ENCODE measurements around the gene UBA3.

The UBA3 gene

DNA sequence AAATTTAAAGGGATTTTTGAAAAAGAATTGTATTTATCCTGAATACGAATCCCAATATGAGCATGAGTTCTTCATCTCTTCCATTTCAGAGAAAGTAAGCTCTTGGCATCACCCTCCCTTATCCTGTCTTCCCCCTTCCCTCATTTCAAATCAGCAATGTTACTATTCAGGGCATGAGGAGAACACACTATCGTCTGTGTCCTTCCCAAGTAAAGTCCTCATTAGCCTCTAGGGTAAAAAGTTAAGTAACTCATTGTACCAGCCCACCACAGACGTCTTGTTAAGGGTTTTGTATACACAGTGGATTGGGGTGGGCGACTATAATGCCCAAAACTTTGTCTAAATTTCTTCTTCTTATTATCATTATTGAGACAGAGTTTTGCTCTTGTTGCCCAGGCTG is 19.4 kb upstream of the UBA3 start:
- no peak for DNase-seq (ENCODE audit: low read depth in 2 of 2)

DNA sequence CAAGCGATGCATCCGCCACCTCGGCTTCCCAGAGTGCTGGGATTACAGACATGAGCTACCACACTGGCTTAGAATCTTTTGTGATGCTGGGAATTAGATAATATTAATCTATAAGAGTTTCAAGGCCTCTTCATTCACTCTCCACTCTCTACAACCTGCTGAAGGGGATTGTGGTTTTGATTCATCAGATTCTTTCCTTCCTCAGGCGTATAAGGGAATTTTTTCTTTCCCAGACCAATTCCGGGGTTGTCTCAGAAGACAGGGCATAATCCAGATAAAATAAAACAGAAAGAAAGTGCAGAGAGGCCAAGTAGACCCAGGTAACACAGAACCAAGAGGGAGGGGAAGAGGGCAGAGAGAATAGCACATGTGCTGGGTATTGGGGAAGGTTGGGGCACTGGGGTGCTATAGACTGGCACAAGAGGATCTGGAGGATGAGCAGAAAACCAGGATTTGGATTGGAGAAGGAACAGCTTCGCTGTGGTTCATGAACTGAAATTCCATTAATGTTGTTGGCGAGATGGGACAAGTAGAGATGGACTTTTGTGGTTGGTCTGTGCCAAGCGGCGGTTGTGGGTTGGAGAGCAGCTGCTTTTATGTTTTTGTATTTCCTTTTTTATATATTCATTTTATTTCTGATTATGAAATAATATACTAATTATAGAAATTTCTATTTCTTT is 17.4 kb upstream of the UBA3 start:
- DNase-seq (ENCODE audit: low read depth in 2 of 2) = no peak

DNA sequence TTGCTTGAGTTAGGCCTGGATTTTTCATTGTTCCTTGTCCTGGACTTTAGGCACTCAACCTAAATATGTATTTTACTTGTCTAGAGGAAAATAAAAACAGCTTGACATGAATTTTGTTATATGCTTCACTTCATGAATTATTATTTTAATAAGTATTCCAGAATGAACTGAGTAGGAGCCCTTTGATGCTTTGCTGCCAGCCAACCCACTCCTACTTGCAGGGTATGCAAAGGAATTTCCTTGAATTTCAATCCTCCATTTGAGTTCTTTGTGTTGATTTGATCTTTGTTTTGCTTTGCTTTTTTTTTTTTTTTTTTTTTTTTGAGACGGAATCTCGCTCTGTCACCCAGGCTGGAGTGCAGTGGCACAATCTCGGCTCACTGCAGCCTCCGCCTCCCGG is 16.1 kb upstream of the UBA3 start:
- DNase-seq (ENCODE audit: low read depth in 2 of 2) = no peak

DNA sequence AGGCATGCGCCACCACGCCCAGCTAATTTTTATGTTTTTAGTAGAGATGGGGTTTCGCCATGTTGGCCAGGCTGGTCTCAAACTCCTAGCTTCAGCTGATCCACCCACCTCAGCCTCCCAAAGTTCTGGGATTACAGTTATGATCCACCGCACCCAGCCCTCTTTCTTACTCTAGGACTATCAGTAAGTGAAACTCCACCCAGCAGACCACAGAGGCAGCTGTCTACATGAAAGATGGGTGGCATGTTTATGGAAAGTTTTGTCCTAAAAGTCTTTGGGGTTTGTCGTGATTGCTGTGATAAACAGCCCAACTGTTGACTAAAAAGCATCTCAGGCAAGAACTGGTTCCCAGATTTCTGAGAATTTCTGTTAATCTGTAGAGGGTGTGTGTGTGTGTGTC is 15.5 kb upstream of the UBA3 start:
- DNase-seq (ENCODE audit: low read depth in 2 of 2) = no peak

DNA sequence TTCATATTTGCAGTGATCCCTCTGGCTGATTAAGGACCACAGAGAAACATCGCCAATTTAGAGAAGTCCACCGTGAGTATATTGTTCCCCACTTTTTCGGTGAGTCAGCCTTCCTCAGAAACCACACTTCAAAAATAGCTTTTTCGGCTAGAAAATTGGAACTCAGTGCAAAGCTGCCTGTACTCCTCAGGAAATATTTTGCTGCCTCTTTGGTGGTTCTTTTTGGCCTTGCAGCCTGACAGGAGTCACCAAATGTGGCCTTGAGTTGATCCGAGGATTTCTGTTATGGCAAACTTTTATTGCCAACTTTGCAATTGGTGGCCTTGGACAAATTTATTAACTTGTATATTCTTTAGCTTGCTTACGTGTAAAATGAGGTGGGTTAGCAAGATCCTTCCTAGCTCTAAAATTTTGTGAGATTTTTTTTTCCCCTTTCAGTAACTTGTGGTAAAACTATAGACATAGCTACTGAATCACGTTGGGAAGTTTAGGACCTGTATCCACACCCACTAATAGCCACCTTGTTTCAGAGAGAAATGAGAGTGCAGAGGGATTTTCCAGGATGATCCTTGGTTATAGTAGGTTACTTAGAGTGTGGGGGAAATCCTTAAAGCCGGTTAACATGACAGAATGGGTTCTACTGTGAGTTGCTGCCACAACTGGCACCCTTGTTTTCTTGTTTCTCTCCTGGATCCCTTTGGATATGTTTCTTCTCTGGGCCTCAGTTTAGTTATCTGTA is 14.5 kb upstream of the UBA3 start:
- no peak for DNase-seq (ENCODE audit: low read depth in 2 of 2)

DNA sequence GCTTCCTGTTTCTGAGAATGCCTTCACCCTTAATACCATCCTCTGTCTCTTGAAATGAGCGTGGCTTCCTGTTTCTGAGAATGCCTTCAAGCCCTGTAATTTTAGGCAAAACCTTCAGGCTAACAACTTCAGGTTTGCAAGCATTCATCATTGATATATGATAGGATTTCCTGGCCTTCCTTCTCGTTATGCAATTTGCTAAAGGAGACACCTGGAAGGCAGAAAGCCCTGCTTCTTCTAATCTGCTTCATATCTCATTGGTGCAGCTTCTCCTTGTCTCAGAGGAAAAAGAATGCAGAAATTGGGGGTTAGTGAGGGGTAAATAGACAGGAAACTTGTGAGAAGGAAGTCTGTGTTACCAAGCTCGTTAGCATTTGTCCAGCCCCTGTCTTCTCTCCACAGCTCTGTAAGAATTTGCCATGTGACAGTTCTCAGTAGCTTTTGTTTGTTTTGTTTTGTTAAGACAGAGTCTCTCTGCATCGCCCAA is 11.9 kb upstream of the UBA3 start:
- no peak for DNase-seq (ENCODE audit: low read depth in 2 of 2)

DNA sequence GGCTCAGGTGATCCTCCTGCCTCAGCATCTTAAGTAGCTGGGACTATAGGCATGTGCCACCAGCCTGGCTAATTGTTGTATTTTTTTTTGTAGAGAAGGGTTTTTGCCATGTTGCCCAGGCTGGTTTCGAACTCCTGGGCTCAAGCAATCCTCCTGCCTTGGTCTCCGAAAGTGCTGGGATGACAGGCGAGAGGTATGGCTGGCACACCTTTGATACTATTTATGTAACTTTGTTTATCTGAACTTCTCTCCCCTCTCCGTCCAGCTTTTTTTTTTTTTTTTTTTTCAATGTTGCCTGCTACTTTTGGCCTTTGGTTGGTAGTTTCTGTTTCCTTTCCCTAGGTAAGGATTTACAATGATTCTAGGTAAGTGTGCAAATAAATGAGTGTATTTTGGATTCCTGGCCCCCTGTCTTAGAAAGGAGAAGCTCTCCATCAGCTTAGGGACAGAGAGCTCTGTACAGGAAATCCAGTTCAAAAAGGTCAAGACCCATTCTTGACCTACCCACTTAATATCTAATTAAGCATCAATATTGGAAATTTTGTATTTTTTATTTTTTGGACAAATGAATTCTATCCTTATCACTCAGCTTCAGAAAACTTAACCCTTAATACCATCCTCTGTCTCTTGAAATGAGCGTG is 11.3 kb upstream of the UBA3 start:
- no peak for DNase-seq (ENCODE audit: low read depth in 2 of 2)

DNA sequence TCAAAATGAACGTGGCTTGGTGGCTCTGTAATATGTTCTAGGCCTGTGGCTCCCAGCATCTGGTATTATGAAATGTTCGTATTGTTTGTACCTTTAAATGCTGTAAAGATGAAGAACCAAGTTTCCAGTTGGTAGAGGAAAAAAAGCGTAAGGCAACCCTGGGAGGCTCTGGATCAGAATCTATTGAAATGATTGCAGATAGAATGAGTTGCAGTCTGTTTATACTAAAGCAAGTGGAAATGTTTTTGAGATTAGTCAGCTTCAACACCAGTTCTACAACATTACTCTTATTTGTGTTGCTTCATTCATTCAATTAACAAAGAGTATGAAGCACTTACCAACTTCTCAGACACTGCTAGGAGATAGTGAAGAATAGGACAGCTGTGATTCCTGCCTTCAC is 9.9 kb upstream of the UBA3 start:
- DNase-seq (ENCODE audit: low read depth in 2 of 2) = no peak

DNA sequence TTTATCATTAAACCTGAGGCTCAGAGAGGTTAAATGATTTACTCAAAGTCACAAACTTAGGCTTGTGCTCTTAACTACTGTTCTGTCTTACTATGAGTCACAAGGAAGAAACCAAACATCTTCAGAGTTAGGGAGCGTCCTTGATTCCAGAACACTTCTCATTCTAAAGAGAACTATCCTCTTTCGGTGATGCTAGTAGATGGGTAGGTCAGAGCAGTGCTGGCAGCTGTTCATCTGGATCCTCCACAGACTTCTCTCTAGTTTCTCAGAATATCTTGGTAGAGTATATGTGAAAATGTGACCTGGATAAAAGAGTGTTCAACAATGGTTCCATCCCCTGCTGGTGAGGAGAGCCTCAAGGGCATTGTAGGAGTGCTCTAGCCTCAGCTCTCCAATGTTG is 7.9 kb upstream of the UBA3 start:
- DNase-seq (ENCODE audit: low read depth in 2 of 2) = no peak

DNA sequence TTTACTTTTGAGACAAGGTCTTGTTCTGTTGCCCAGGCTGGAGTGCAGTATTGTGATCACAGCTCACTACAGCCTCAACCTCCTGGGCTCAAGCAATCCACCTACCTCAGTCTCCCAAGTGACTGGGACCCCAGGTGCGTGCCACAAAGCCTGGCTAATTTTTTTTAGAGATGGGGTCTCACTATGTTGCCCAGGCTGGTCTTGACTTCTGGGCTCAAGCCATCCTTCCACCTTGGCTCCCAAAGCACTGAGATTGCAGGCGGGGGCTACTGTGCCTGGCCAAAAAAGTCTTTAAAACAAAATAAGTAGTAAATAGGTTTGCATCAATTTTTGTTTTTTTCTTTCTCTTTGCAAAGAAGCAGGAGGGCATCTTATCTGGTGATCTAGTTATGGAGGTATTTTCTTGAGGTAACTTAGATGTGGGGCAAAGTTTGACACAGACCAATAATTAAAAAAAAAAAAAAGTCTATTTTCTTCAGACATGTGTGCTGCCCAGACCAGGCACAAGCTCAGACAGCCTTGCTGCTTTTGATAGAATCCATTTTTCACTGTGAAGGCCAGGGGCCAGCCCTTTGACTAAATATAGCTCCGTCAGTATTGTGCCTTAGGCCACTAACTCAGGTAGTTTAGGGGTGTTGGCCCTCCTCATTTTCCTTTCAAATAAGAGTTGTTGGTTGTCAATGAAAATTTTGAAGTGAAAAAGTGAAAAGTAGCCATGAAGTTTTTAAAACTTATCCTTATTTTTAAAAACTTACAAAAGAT is 7.0 kb upstream of the UBA3 start:
- no peak for DNase-seq (ENCODE audit: low read depth in 2 of 2)

DNA sequence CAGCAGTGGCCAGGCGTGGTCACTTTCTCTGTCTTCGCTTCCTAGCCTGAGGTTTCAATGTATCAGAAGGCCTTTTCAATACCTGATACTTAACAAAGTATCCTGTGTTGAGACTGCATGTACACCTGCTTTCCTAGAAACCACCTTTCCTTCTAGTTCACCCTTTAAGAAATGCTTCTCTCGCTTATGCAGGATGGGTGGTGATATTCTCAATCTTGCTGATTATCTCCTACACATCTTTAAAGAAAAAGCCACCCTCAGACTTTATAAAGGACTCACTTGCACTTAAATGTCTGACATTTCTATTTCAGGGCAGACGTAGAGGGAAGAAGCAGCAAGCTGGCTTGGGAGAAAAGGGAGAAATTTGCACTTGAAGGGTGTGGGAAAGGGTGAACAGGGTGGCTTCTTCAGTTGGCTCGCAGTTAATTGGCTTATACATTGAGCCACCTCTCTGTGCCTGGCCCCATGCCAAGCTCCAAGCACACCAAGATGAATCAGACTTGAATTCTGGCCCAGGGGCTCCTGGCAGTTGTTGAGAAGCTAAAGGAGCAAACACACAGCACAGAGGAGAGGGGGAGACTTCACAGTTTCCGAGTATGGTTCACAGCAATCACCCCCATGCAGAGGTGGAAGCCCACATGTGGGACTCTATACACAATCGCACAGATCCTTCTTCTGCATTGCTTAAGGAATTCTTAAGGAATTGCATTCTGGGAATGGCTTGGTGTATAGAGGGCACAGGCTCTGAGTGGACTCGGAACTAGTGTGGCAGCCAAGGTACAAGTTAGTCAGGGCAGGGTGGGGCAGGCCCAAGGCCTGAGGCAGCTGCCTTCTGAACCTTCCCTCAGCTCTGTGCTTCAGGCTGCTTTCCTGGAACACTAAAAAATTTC is 5.9 kb upstream of the UBA3 start:
- DNase-seq (ENCODE audit: low read depth in 2 of 2) = peak; percentile 79 to 80

DNA sequence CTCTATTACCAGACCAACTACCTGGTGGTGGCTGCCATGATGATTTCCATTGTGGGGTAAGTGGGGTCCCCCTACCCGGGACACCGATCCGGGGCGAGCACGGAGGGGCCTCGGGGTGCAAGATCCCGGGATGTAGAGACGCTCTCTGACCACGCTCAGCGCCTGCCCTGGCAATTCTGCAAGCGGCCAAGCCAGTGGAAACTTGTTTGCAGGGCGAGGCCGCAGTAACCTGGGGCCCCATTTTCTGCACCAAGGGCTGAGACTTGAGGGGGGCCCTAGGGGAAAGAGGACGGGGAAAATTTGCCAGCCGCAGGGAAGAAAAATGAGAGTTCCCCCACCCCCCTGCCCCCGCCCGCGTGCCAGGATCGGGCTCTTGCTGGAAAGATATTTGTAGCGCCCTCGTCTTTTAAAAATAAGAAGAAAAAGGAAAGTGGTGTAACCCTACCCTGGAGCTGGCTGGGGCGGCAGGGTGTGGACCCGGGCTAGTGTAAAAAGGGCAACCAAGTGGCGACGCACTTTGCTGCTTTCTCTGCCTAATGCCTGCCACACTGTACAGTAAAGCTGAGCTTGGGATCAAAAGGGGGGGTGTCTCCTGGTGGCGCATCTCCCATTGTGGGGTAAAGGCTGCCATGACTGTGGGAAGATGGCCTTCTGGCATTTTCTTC is 5.1 kb upstream of the UBA3 start:
- no peak for DNase-seq (ENCODE audit: low read depth in 2 of 2)

DNA sequence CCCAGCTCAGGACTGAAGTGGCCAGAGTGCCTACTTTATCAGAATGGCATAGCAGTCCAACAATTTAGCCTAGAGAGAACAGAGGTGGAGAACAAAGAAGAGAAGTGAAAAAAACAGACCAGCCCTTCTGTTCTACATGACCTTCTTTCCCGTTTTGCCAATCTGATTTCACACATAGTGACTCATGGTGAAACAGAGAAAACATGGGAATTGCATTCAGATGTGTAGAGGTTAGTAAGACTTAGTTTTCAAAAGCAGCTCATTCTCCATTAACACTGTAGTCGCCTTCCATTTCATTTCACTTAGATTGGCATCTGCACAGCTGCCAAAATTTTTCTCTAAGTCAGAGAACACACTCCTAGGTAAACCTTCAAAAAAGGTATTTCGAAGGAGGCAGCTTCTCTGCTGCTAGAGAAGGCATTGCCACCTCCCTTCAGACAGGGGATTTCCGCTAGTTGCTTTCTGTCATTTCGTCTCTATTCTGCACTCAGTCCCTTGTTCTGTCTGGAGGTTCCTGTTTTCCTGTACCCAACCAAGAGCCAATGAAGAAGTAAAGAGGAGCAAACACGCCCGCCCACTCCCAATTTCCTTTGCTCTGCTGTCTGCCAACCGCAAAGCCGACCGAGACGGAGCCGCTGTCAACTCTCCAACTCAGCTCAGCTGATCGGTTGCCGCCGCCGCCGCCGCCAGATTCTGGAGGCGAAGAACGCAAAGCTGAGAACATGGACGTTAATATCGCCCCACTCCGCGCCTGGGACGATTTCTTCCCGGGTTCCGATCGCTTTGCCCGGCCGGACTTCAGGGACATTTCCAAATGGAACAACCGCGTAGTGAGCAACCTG is 4.4 kb upstream of the UBA3 start, which contains the start of gene ARL6IP5:
TSS of gene ARL6IP5 (plus strand) at position 612 of the 842 bp plus-strand sequence. CDS start at position 723, 111 bp downstream.
- peak; percentile 85 to 90 for DNase-seq (ENCODE audit: low read depth in 2 of 2)

DNA sequence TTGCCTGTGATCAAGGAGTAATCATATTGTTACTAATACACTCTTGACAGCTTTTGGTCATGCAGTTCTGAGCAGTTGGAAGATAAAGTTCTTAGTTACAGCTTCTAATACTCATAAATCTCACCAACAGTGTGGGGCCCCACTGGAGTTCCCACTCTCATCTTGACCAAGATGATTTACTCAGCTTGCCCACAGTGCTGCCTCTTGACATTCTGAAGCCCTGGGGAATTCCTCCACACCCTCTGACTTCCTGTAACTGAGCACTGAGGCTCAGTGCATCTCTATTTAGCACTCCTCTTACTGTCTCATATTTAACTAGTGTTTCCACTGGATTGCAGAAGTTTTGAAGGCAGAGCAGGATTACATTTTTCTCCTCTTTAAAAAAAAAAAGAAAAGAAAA is 2.6 kb upstream of the UBA3 start:
- DNase-seq (ENCODE audit: low read depth in 2 of 2) = peak; percentile 53 to 82

DNA sequence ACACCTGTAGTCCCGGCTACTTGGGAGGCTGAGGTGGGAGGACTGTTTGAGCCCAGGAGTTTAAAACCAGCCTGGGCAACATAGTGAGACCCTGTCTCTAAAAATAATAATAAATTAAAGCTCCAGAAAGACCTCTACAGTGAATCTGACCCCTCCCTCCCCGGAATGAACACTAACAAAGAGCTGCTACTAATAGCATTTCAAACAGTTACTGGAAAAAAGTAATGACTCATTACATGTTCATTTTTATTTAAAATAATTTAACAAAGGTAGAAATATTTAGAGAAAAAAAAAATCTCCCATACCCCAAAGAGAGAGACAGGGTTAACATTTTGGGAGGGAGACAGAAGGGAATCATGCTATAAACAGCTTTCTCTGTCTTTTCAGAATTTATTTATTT is 2.2 kb upstream of the UBA3 start:
- no peak for DNase-seq (ENCODE audit: low read depth in 2 of 2)

DNA sequence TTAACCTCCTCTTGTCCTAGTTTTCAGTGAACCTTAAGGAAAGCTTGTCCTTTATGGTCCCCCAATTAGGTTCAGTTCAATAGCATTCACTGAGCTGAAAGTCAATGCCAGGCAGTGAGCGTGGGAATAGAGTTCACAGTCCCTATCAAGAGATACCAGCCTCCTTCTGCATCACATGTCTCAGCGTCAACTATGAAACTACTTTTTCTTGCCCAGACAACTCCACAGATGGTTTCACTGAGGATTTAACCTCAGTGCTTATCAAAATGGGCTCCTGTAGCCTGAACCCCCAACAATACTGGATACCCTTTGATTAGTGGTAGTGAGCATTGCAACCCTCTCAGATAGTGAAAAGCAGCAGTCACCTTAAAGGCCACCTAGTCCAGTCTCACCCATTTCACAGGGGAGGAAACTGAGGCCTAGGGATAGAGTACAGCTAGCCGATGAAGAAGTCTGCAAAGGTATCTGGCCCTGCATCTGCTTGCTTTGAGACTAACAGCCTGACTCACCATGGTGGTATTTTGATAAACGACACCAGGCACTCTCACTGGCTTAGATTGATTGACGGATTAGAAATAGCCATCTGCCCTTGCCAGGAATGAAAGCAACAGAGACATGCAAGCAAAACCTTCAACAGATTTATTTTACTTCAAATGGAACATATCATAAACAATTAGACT is 1.6 kb upstream of the UBA3 start:
- DNase-seq (ENCODE audit: low read depth in 2 of 2) = no peak

DNA sequence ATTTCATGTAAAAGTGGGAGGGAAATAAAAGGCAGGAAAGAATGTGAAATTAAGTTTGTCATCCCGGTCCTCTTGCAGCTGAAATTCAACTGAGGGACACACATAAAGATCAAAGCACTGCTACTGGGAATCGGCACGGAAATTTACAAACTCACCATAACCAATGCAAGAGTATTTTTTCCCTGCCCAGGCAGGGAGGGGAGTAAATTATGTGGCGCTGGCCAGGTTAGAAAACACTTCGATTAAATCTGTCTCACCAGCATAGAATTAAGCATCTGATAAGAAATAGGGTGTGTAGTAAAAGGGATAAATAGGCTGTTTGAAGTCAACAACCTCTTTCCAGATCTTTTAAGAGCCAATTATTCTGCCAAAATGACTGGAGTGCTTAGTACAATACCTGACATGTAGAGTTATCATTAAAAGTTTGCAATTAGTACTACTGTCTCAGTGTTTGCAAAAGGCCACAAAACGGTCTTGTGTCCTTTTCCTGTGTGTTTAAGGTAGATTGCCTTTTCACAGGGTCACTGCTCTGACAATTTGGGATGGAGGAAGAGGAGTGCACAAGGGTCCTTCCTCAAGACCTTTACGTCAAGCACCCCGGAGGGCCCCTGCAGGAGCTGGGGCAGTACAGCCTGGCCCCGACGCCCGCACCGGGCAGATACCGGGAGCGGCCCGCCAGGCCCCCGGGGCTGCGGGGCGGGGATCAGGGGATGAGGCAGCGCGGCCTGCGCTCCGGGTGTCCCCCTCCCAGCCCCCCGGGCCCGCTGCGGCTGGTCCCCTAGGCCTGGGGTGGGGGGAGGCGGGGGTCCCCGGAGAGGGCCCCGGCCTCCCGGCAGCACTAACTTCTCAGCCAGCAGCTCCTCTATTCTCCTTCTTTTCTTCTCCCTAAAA is 651 bp downstream of the UBA3 start:
- no peak for DNase-seq (ENCODE audit: low read depth in 2 of 2)

DNA sequence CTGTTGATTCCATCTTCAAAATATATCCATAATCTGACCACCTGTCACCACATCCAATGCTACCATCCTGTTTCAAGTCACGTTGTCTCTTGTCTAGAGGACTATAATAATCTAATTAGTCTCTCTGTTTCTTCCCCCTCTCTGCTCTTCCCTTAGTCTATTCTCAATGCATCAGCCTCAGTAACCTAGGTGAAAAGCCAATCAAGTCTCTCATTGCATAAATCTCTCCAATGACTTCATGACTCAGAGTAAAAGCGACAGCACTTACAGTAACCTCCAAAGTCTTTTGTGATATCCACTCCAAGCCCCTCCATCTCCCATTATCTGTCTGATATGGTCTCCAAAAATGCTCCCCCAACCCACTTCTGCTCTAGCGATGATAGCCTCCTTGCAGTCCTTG is 7.2 kb downstream of the UBA3 start:
- no peak for DNase-seq (ENCODE audit: low read depth in 2 of 2)
